ENCODE data around the gene ARHGEF12.
A peak's percentile ranks its signal among the peaks of the same experiment; 100 is the strongest.

The ARHGEF12 gene

GRCh38 chr11:120343429-120343828 is 7.2 kb downstream of the ARHGEF12 start:
- no peak for DNase-seq

GRCh38 chr11:120344302-120345004 is 8.2 kb downstream of the ARHGEF12 start:
- no peak for DNase-seq

GRCh38 chr11:120346233-120346632 is 10.0 kb downstream of the ARHGEF12 start:
- no peak for DNase-seq

GRCh38 chr11:120350637-120351036 is 14.4 kb downstream of the ARHGEF12 start:
- no peak for DNase-seq

DNA sequence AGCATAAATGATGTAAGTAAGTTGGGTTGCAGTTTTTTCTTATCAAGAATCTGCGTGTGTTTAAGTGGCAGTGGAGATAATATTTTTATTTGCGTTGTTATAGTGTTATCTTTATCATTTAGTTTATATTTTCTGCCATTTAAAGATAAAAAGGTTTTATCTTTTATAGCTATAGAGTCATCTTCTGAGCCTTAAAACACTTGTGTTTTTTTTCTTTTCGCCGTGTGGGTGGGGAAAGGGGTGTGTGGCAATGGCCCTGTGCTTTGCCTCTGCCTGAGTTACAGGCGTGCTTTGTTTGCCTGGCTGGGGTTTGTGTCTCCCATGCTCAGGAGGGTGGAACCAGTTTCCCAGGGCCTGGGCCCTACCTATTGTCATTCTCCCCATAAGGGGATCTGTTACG is 16.2 kb downstream of the ARHGEF12 start:
- peak in 1 of 2 experiments; percentile 36 for DNase-seq

GRCh38 chr11:120354068-120354467 is 17.9 kb downstream of the ARHGEF12 start:
- no peak for DNase-seq

DNA sequence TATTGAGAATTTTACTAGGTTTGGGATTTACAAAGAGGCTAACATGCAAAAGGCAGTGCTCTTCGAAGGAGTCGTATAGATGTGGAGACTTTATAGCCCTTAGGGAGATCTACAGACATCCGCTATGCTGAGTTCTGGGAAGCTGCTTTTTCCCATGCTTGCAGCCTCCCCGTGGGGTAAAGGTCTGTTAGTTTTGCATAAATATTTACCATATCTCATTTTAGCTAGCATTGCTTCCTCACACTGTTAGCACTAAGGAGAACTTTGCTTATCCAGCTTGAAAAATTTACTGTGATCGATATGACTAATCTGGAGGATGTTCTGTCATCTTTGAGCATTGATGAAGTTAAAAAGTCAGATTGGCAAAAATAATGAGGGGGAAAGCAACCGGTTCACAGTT is 18.6 kb downstream of the ARHGEF12 start:
- DNase-seq = peak; percentile 76 to 89

- DNase-seq = no peak
Measured at GRCh38 chr11:120357620-120358019, 21.4 kb downstream of the ARHGEF12 start.

- DNase-seq = no peak
Measured at GRCh38 chr11:120358729-120359128, 22.5 kb downstream of the ARHGEF12 start.

DNA sequence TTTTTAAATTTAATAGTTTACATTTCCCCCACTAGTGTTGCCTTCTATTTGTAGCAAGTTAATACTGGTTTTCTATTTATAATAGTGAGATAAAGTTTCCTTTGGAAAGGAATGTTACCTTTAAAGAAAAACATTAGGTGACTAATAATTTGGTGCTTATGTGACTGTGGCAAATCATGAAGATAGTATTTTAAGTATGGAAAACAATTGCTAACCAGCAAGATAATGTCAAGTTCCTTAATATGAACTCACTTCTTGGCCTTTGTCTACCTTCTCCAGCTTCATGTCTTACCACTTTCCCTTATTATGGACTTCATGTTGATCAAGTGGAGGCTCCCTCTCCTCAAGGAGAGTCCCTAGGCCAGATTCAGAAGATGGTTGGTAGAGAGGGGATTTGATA is 27.2 kb downstream of the ARHGEF12 start:
- no peak for DNase-seq

GRCh38 chr11:120365512-120365911 is 29.3 kb downstream of the ARHGEF12 start:
- no peak for DNase-seq

DNA sequence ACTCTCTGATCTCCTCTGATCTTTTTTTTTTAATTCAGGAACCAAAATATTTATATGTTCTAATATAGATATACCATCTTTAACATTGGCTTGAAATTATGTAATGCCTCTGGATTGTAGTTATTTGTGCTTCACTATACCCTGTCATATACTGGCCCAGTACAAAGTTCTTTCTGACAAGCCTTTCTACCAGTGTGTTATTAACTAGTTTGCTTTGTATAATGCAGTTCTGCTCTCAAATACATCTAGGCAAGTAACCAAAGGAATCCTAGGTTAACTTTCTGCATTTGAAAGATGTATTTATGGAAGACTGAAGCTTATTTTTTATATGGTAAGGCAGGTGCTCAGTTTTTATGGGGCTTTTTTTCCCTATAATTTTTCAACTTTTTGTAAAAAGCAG is 36.1 kb downstream of the ARHGEF12 start:
- no peak for DNase-seq

GRCh38 chr11:120375076-120375475 is 38.9 kb downstream of the ARHGEF12 start:
- no peak for DNase-seq

DNA sequence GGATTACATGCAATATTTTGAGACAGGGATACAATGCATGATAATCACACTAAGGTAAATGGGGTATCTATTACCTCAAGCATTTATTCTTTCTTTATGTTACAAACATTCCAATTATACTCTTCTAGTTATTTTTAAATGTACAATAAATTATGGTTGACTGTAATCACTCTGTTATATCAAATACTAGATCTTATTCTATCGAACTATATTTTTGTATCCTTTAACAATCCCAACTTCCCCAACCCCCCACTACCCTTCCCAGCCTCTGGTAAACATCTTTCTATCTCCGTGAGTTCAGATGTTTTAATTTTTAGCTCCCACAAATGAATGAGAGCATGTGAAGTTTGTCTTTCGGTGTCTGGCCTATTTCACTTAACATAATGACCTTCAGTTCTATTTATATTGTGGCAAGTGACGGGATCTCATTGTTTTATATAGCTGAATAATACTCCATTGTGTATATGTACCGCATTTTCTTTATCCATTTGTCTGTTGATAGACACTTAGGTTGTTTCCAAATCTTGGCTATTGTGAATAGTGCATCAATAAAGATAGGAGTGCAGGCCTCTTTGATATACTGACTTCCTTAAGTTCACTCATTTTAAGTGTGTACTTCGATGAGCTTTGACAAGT is 40.5 kb downstream of the ARHGEF12 start:
- no peak for DNase-seq

DNA sequence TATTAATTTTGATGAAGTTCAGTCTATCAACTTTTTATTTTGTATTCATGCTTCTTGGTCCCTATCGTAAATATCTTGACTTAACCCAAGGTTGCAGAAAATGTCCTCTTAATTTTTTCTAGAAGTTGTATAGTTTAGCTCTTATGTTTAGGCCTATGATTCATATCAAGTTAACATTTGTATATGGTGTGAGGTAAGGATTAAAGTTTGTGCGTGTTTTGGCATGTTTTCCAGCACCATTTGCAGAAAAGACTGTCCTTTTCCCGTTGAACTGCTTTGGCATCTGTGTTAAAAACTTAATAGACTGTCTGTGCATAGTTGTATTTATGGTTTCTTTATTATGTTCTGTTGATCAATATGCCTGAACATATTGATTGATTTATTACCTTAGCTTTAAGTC is 42.3 kb downstream of the ARHGEF12 start:
- no peak for DNase-seq

DNA sequence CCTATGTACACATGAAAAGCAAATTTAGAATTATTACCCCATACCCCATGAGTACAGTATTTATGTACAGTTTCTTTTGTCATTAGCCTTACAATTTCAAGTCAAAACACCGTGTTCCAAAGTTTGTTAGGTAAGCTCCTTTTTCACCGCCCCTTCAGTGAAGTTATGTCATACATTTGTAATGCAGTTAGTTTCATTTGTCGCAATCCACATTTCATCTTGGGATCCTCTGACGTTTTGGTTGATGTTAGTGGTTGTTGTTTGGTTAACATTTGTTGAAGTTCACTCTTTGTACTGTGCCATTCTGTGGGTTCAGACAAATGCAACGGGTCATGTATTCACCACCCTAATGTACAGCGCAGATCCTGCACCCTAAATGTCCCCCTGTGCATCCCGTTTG is 45.2 kb downstream of the ARHGEF12 start:
- DNase-seq = no peak

DNA sequence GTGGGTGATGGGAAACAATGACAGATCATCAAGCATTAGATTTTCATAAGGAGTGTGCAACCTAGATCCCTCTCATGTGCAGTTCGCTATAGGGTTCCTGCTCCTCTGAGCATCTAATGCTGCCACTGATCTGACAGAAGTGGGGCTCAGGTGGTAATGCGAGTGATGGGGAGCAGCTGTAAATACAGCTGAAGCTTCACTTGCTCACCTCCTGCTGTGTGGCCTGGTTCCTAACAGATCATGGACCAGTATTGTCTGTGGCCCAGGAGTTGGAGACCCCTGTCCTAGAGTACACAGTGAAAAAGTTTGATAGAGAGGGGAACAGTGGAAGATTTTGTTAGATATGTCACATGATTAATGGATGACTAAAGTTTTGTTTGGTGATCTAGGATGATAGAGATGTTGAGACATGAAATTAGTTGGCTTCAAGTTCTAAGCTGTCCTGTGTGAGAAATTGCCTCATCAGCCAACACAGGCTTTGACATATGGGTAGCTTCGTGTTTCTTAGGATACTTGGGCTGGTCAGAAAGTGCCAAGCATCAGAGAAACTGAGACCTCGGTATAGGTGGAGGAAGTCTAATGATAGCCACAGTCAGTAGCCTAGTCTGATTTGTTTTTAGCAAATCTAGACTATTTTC is 47.4 kb downstream of the ARHGEF12 start:
- DNase-seq = no peak

- no peak for DNase-seq
Measured at GRCh38 chr11:120384476-120384875, 48.3 kb downstream of the ARHGEF12 start.

DNA sequence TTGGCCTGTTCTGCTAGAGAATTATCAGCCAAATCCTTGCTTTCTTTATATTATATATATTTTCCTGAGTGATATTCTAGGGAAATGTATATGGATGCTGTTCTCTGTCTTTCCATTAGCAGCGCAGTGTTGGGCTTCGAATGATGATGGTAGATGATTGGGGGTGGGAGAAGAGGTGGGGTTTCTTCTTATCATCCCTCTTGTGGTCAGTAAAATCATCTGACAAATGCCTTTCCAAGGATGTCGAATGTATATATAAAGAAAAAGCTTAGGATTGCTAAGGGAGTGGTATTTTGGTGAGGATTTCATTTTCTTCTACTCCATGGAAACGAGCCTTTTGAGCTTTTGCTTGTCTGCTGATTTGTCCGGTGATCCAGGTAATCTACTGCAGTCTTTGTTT is 48.9 kb downstream of the ARHGEF12 start:
- DNase-seq = no peak

- no peak for DNase-seq
Measured at GRCh38 chr11:120385655-120386054, 49.4 kb downstream of the ARHGEF12 start.

- DNase-seq = no peak
Measured at GRCh38 chr11:120386318-120386717, 50.1 kb downstream of the ARHGEF12 start.

DNA sequence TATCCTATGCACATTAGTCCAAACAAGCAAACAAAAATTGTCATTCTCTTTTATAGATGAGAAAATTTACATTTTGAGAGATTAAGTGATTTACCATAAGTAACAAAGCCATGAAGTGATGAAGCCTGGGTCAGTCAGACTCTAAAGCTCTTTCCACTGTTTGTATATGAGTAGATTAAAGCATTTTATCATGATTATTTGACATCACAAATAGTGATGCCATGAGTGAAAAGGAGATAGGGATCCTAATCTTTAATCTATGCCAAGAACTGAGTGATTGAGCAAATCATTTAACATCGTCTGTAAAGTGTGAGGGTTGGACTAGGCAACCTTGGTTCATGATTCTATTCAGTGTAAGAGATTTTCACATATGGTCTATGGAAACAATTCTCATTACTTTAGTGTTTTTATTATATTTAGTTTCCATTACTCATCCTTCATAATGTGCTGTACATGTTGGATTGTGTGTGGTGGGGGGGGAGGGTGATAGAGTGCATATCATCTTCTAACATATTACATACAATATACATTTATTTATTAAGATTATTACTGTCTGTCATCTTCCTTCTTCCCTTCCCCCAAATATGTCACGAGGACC is 50.7 kb downstream of the ARHGEF12 start:
- no peak for DNase-seq

- no peak for DNase-seq
Measured at GRCh38 chr11:120388261-120388660, 52.0 kb downstream of the ARHGEF12 start.

Measured in NCI-H526 (cell line).